Neutrophil (primary cell): ENCODE data around the gene TBX4.

Experiments
- H3K27ac ChIP-seq: fragments of 200-600 bp; sonication (generic); 2 replicates; pipeline ENCODE4 v1.5.1; 2016; ENCODE audit warnings: mild to moderate bottlenecking, moderate library complexity
- H3K27me3 ChIP-seq: fragments of 200-600 bp; sonication (generic); 2 replicates; pipeline ENCODE4 v1.6.0; 2016; ENCODE audit warnings: mild to moderate bottlenecking
- H3K36me3 ChIP-seq: fragments of 200-600 bp; sonication (generic); 2 replicates; pipeline ENCODE4 v1.5.1; 2017
- H3K4me1 ChIP-seq, 2 experiments: fragments of 200-600 bp in 1 of 2; sonication (generic) in 1 of 2; 1 replicate in 1 of 2; 2 replicates in 1 of 2; pipeline versions ENCODE4 v1.5.1 to v1.6.1; 2013 to 2016; ENCODE audit warnings: low read depth in 1 of 2, low read length in 1 of 2, mild to moderate bottlenecking in 1 of 2, moderate library complexity in 1 of 2; ENCODE audit not compliant: control insufficient read depth in 1 of 2, insufficient read depth in 1 of 2
- H3K4me3 ChIP-seq, 2 experiments: fragments of 200-600 bp in 1 of 2; sonication (generic) in 1 of 2; 1 replicate in 1 of 2; 2 replicates in 1 of 2; pipeline ENCODE4 v1.5.1; 2013 to 2016; ENCODE audit warnings: low read depth in 1 of 2, low read length in 1 of 2, mild to moderate bottlenecking in 1 of 2, moderate library complexity in 1 of 2
- H3K9me3 ChIP-seq: fragments of 200-600 bp; sonication (generic); 2 replicates; pipeline ENCODE4 v1.5.1; 2016
- TF ChIP-seq, protein P1 (sequence below): fragments of 200-600 bp; sonication (generic); IDR thresholded peaks from 2 replicates; pipeline ENCODE4 v1.5.1; 2016; ENCODE audit warnings: antibody characterized with exemption

TBX4 gene

GRCh38 chr17:61469949-61470348, 17.7 kb downstream of the TBX4 start:
- Histone ChIP-seq H3K36me3 (no peaks in the 10 kb centered on the region), H3K4me3 (no peak overlapping the region), H3K9me3 (no peaks in the 10 kb centered on the region), H3K4me1 (no peaks in the 10 kb centered on the region), H3K27me3 (peaks cover 77% of the 10 kb centered on the region), H3K27ac (no peak overlapping the region)
- TF ChIP-seq, protein P1, sequence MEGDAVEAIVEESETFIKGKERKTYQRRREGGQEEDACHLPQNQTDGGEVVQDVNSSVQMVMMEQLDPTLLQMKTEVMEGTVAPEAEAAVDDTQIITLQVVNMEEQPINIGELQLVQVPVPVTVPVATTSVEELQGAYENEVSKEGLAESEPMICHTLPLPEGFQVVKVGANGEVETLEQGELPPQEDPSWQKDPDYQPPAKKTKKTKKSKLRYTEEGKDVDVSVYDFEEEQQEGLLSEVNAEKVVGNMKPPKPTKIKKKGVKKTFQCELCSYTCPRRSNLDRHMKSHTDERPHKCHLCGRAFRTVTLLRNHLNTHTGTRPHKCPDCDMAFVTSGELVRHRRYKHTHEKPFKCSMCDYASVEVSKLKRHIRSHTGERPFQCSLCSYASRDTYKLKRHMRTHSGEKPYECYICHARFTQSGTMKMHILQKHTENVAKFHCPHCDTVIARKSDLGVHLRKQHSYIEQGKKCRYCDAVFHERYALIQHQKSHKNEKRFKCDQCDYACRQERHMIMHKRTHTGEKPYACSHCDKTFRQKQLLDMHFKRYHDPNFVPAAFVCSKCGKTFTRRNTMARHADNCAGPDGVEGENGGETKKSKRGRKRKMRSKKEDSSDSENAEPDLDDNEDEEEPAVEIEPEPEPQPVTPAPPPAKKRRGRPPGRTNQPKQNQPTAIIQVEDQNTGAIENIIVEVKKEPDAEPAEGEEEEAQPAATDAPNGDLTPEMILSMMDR, result no peak

DNA sequence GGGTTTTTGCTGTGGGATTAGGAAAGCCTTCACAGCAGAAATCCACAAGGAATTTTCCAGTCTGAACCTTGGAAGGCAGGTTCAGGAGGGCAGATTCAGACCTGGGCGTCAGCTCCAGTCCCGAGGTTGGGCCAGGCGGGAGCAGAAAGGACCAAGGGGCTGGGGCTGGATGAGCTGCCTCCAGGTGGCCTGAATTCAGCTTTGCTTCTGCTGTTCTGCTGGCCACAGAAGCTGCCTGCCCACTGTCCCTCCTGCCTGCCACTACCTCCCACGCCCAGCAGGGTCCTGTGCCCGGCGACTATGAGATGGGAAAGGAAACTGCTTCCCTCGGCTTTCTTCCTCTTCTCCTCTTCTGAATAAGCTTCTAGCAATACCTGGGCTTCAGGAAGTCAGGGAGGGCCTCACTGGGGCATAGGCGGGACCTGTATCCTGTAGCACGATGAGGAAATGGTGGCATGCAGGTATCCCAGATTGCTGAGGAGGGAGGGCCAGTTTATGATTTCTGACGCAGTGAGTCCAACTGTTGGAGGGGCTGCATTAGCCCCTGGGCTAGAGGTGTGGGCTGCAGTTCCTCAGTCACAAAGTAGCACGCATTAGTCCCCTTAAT, 18.4 kb downstream of the TBX4 start:
- no peaks in the 10 kb centered on the region for H3K36me3 ChIP-seq
- H3K27me3 ChIP-seq, result peaks cover 74% of the 10 kb centered on the region
- H3K9me3 ChIP-seq, result no peaks in the 10 kb centered on the region
- TF ChIP-seq, protein P1, result no peak
- no peak overlapping the region for H3K4me3 ChIP-seq
- H3K27ac ChIP-seq, result no peak overlapping the region
- no peaks in the 10 kb centered on the region for H3K4me1 ChIP-seq

DNA sequence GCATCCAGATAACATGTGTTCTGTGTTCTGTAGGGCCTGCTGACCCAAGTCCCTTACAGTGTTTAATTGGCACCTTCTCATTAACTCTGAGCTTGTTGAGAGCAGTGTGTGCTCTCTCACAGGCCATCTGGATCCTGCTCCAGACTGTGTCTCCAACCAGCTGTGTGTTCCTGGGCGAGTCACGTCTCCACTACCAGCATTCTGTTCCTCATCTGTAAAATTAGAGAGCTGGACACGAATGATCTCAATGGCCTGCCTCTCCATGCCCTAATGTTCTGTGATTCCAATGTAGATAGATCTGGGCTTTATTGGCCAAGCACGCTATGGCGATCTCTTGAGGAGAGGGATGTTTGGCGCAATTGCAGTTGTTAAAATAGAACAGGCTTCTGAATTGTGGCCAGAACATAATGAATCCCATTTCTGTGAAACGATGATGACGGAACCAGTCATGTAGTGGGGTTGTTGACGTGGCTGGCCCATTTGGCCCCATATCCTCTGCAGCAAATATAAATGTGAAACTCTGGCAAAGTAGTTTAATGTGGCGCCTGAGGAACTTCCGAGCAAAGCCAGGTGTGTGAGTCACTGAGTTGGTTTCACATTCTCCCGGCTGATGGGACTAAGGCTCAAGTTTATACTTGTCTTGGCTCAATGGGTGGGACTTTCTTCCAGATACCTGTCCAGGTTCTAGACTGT, 22.2 kb downstream of the TBX4 start:
- Histone ChIP-seq H3K4me1 (no peaks in the 10 kb centered on the region), H3K4me3 (no peak overlapping the region), H3K36me3 (no peaks in the 10 kb centered on the region), H3K27ac (no peak overlapping the region), H3K27me3 (peaks cover 41% of the 10 kb centered on the region), H3K9me3 (no peaks in the 10 kb centered on the region)
- TF ChIP-seq, protein P1, result no peak

DNA sequence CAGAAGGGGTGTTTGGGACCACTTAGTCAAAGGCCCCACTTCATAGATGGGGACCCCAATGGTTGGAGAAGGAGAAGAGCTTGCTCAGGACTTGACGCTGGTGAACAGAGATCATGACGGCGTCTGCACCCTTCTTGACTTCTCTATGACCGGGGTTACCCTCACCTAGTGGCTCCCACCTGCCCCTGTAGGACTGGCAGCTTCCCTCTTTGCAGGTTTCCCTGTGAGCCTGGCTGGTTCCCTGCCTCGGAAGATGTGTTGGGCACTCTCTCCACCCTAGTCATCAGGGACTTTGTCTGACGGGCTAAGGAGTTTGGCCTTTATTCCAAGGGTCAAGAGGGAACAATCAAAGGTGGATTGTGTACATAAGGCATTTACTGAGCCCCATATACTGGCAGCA, 22.7 kb downstream of the TBX4 start:
- no peak overlapping the region for H3K27ac ChIP-seq
- H3K27me3 ChIP-seq, result peaks cover 35% of the 10 kb centered on the region
- H3K4me1 ChIP-seq, result no peaks in the 10 kb centered on the region
- TF ChIP-seq, protein P1, result no peak
- H3K4me3 ChIP-seq, result no peak overlapping the region
- no peaks in the 10 kb centered on the region for H3K36me3 ChIP-seq
- no peaks in the 10 kb centered on the region for H3K9me3 ChIP-seq

GRCh38 chr17:61475726-61476125, 23.5 kb downstream of the TBX4 start:
- H3K9me3 ChIP-seq, result no peaks in the 10 kb centered on the region
- TF ChIP-seq, protein P1, result no peak
- peaks cover 34% of the 10 kb centered on the region for H3K27me3 ChIP-seq
- H3K4me3 ChIP-seq, result no peak overlapping the region
- H3K36me3 ChIP-seq, result no peaks in the 10 kb centered on the region
- no peaks in the 10 kb centered on the region for H3K4me1 ChIP-seq
- H3K27ac ChIP-seq, result no peak overlapping the region
